HG02571 (cell line): ENCODE data around the gene VPS4B.
A peak's percentile ranks its signal among the peaks of the same experiment; 100 is the strongest.
"Not testable (repeated sequence)": the region's sequence is repeated elsewhere in the genome, so short reads cannot be mapped to it uniquely, and the experiment has no call there.

Experiments
- ATAC-seq: cut with Tn5 transposase; IDR thresholded peaks from one replicate; pipeline ENCODE4 v1.9.1; 2021; ENCODE audit warnings: mild to moderate bottlenecking, moderate library complexity; ENCODE audit not compliant: unreplicated experiment

Gene VPS4B

GRCh38 chr18:63373161-63373560 lies 49.1 kb downstream of the VPS4B start:
- no peak for ATAC-seq

- ATAC-seq, result no peak
These were observed 53.7 kb downstream of the VPS4B start for GRCh38 chr18:63368611-63369010.

GRCh38 chr18:63367053-63367953 lies 55.0 kb downstream of the VPS4B start, which contains the start of gene KDSR:
Gene KDSR, minus strand, starts transcription at chr18:63367206. Its CDS starts 88 bp downstream, at chr18:63367118.
- peak; percentile 88 for ATAC-seq

GRCh38 chr18:63366213-63367052 lies 55.8 kb downstream of the VPS4B start:
- peak; percentile 33 for ATAC-seq

GRCh38 chr18:63365876-63366212 lies 56.4 kb downstream of the VPS4B start:
- ATAC-seq, result no peak

- no peak for ATAC-seq
These were observed 58.3 kb downstream of the VPS4B start for GRCh38 chr18:63363951-63364350.

GRCh38 chr18:63363420-63363819 lies 58.9 kb downstream of the VPS4B start:
- not testable (repeated sequence) for ATAC-seq

GRCh38 chr18:63356272-63356896 lies 65.9 kb downstream of the VPS4B start:
- ATAC-seq, result no peak

GRCh38 chr18:63350230-63350629 lies 72.0 kb downstream of the VPS4B start:
- no peak for ATAC-seq

GRCh38 chr18:63348508-63349136 lies 73.7 kb downstream of the VPS4B start:
- no peak for ATAC-seq

GRCh38 chr18:63346480-63347183 lies 75.6 kb downstream of the VPS4B start:
- no peak for ATAC-seq

GRCh38 chr18:63346031-63346430 lies 76.2 kb downstream of the VPS4B start:
- no peak for ATAC-seq

- no peak for ATAC-seq
These were observed 77.4 kb downstream of the VPS4B start for GRCh38 chr18:63344918-63345317.

GRCh38 chr18:63344263-63344662 lies 78.0 kb downstream of the VPS4B start:
- no peak for ATAC-seq

- no peak for ATAC-seq
These were observed 80.1 kb downstream of the VPS4B start for GRCh38 chr18:63342206-63342605.

- no peak for ATAC-seq
These were observed 82.3 kb downstream of the VPS4B start for GRCh38 chr18:63339920-63340484.
